ENCODE data around the gene BCAP29.

The BCAP29 gene

DNA sequence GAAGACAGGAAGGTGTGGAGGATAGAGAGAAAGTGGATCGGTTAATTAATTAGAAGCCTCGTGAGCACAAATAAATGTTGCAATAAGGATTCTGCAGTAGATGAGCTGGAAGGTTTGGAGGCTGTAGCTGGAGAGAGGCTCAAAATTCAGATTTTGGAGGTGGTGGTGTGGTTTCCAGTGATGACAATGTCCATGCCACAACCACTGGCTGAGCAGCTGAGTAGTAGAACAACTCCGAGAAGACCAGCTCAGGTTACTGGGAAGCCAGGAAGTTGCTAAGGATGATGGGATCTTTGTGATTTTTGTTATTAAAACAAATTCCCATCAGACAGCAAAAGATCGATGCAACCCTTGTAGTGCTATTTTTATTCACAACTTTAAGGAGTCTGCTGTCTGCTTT is 88.2 kb downstream of the BCAP29 start:
- DNase-seq (ENCODE audit: low read depth) = no peak
